ENCODE measurements around the gene RASGRF2.
"Not testable (repeated sequence)": the region's sequence is repeated elsewhere in the genome, so short reads cannot be mapped to it uniquely, and the experiment has no call there.

The RASGRF2 gene

GRCh38 chr5:81254886-81255559, 294.9 kb downstream of the RASGRF2 start:
- no peak for TF ChIP-seq CTCF (IDR thresholded peaks at IDR 0.05; ENCODE audit: low read depth, low read length)
- DNase-seq, result no peak
- Histone ChIP-seq H3K27me3 (no peaks in the 10 kb centered on the region), H3K36me3 (no peaks in the 10 kb centered on the region), H3K4me1 (peaks cover 9% of the 10 kb centered on the region), H3K9me3 (no peaks in the 10 kb centered on the region), H3K4me3 (ENCODE audit: low read depth, low read length) (no peak overlapping the region)

- Histone ChIP-seq H3K4me3 (ENCODE audit: low read depth, low read length) (no peak overlapping the region), H3K9me3 (no peaks in the 10 kb centered on the region), H3K4me1 (peaks cover 9% of the 10 kb centered on the region), H3K27me3 (no peaks in the 10 kb centered on the region), H3K36me3 (no peaks in the 10 kb centered on the region)
- peak; percentile 64 for DNase-seq
- no peak for TF ChIP-seq CTCF (IDR thresholded peaks at IDR 0.05; ENCODE audit: low read depth, low read length)
Observed at GRCh38 chr5:81256766-81257165, 296.6 kb downstream of the RASGRF2 start.

- H3K36me3 ChIP-seq; DNase-seq; H3K9me3 ChIP-seq; H3K4me1 ChIP-seq; H3K4me3 ChIP-seq (ENCODE audit: low read depth, low read length); H3K27me3 ChIP-seq: not testable (repeated sequence)
Observed at GRCh38 chr5:81262796-81263195, 302.6 kb downstream of the RASGRF2 start.

- Histone ChIP-seq H3K27me3 (no peaks in the 10 kb centered on the region), H3K4me3 (ENCODE audit: low read depth, low read length) (no peak overlapping the region), H3K9me3 (no peaks in the 10 kb centered on the region), H3K4me1 (peaks cover 8% of the 10 kb centered on the region), H3K36me3 (no peaks in the 10 kb centered on the region)
- TF ChIP-seq CTCF (IDR thresholded peaks at IDR 0.05; ENCODE audit: low read depth, low read length), result no peak
- no peak for DNase-seq
Observed at GRCh38 chr5:81265101-81265500, 304.9 kb downstream of the RASGRF2 start.

- H3K9me3 ChIP-seq, result no peaks in the 10 kb centered on the region
- H3K4me3 ChIP-seq (ENCODE audit: low read depth, low read length), result no peak overlapping the region
- H3K4me1 ChIP-seq, result peaks cover 15% of the 10 kb centered on the region
- no peak for TF ChIP-seq CTCF (IDR thresholded peaks at IDR 0.05; ENCODE audit: low read depth, low read length)
- no peaks in the 10 kb centered on the region for H3K36me3 ChIP-seq
- no peaks in the 10 kb centered on the region for H3K27me3 ChIP-seq
- no peak for DNase-seq
Observed at GRCh38 chr5:81268521-81269196, 308.5 kb downstream of the RASGRF2 start.

- Histone ChIP-seq H3K4me1 (peaks cover 15% of the 10 kb centered on the region), H3K9me3 (no peaks in the 10 kb centered on the region; the same call in 1 of the 2 replicates), H3K4me3 (ENCODE audit: low read depth, low read length) (peak overlapping the region; percentile 15), H3K27me3 (no peaks in the 10 kb centered on the region), H3K36me3 (no peaks in the 10 kb centered on the region)
- TF ChIP-seq CTCF (IDR thresholded peaks at IDR 0.05; ENCODE audit: low read depth, low read length), result no peak
- peak; percentile 31 for DNase-seq
Observed at GRCh38 chr5:81269751-81270393, 309.7 kb downstream of the RASGRF2 start.

GRCh38 chr5:81270394-81271027, 310.3 kb downstream of the RASGRF2 start:
- Histone ChIP-seq H3K4me3 (ENCODE audit: low read depth, low read length) (peak overlapping the region; percentile 15), H3K4me1 (peaks cover 15% of the 10 kb centered on the region)
- H3K9me3 ChIP-seq, H3K36me3 ChIP-seq, H3K27me3 ChIP-seq: not testable (repeated sequence)
- DNase-seq, result peak; percentile 77
